ENCODE results near the gene AP2B1. TPM values are rescaled to one million over a fixed set of nuclear protein-coding genes. Genes with fewer than 3 reads are reported as not detected.

The AP2B1 gene
- total and polyA plus RNA-seq, 4 donors = 8.7 to 55.6 (median 22.3) TPM

- DNase-seq (ENCODE audit: low spot score) = no peak
- Histone ChIP-seq H3K4me1 (ENCODE audit: control insufficient read depth in 4 of 4, insufficient read depth in 4 of 4, low read length in 3 of 4) (no peaks in the 10 kb centered on the region), H3K4me3 (ENCODE audit: low read depth in 1 of 3, low read length in 3 of 3) (no peak overlapping the region), H3K27me3 (ENCODE audit: control insufficient read depth in 4 of 4, insufficient read depth in 4 of 4, low read length in 3 of 4) (peaks cover 0 to 2% (median 0%) of the 10 kb centered on the region in 4 donors), H3K27ac (ENCODE audit: low read depth in 1 of 2, low read length in 2 of 2) (no peak overlapping the region), H3K9ac (ENCODE audit: low read depth in 1 of 2, low read length in 2 of 2) (no peak overlapping the region), H3K36me3 (ENCODE audit: control insufficient read depth in 4 of 4, insufficient read depth in 3 of 4, low read depth in 1 of 4, low read length in 3 of 4) (no peaks in the 10 kb centered on the region), H3K9me3 (ENCODE audit: control insufficient read depth in 4 of 4, low read length in 3 of 4) (no peaks in the 10 kb centered on the region)
- WGBS = 71% methylated on average over 2 of the region's 2 CpGs
- TF ChIP-seq REST (IDR thresholded peaks at IDR 0.05) = no peak
- no peak for TF ChIP-seq HNF4A (conservative IDR thresholded peaks at IDR 0.05)
- no peak for TF ChIP-seq SP1 (IDR thresholded peaks at IDR 0.05)
- no peak for TF ChIP-seq TAF1 (conservative IDR thresholded peaks at IDR 0.05)
- TF ChIP-seq ATF3 (IDR thresholded peaks at IDR 0.05) = no peak
- no peak for TF ChIP-seq MAX (IDR thresholded peaks at IDR 0.05)
- no peak for TF ChIP-seq FOXA2 (IDR thresholded peaks at IDR 0.05)
- TF ChIP-seq RAD21 (IDR thresholded peaks at IDR 0.05) = no peak
- no peak for TF ChIP-seq CTCF (IDR thresholded peaks at IDR 0.05; ENCODE audit: low read depth, low read length, missing input control)
- TF ChIP-seq NR2F2 (IDR thresholded peaks at IDR 0.05) = no peak
- TF ChIP-seq JUND (IDR thresholded peaks at IDR 0.05) = no peak
- TF ChIP-seq YY1 (IDR thresholded peaks at IDR 0.05) = no peak
- TF ChIP-seq EGR1 (IDR thresholded peaks at IDR 0.05; ENCODE audit: low read depth in 2 of 2) = no peak
- no peak for TF ChIP-seq HNF4G (IDR thresholded peaks at IDR 0.05)
- no peak for TF ChIP-seq GABPA (IDR thresholded peaks at IDR 0.05 in 1 of 2, conservative IDR thresholded peaks at IDR 0.05 in 1 of 2)
- TF ChIP-seq ZBTB33 (IDR thresholded peaks at IDR 0.05) = no peak
- TF ChIP-seq RXRA (IDR thresholded peaks at IDR 0.05) = no peak
Observed at GRCh38 chr17:35559495-35560210, 27.5 kb upstream of the AP2B1 start.

Measured in liver (tissue), 9 donors.